Panc1 (cell line): ENCODE data around the gene KCND3. TPM values are rescaled to one million over a fixed set of nuclear protein-coding genes. Genes with fewer than 3 reads are reported as not detected.

ENCODE experiments used
- ATAC-seq: fragments of 200-7000 bp; cut with Tn5 transposase; 2 replicates; pipeline ENCODE4 v1.9.1; 2020; ENCODE audit warnings: mild to moderate bottlenecking, moderate library complexity
- BruUV-seq: library from RNA; stranded (reverse); fragments of 400-500 nt; replicated peaks from 2 replicates; lab custom pipeline; 2021; lab: Mats Ljungman, UMichigan
- CTCF ChIA-PET: fragments of 300-600 bp; sonication (Branson Sonifier 250); formaldehyde crosslinking; loops from one replicate; lab custom pipeline; 2022; ENCODE audit warnings: antibody characterized with exemption; lab: Charles Lee
- POLR2A ChIA-PET: fragments of 300-600 bp; sonication (Branson Sonifier 250); formaldehyde crosslinking; loops from one replicate; lab custom pipeline; 2022; ENCODE audit warnings: antibody characterized with exemption; lab: Charles Lee
- DNase-seq: peaks from one replicate; pipeline ENCODE4 v3.0.0-alpha.2; 2010; ENCODE audit warnings: low read depth, low spot score
- H3K27ac ChIP-seq: 2 replicates; pipeline ENCODE4 v1.5.1; 2011; ENCODE audit warnings: mild to moderate bottlenecking, low read length, inconsistent platforms
- H3K27me3 ChIP-seq: fragments of 200-500 bp; sonication (Bioruptor generic); 2 replicates; pipeline ENCODE4 v1.6.0; 2014; ENCODE audit warnings: low read length, inconsistent platforms; ENCODE audit not compliant: control insufficient read depth, insufficient read depth
- H3K36me3 ChIP-seq: fragments of 200-500 bp; sonication (Bioruptor generic); 2 replicates; pipeline ENCODE4 v1.5.1; 2014; ENCODE audit warnings: inconsistent platforms, mild to moderate bottlenecking, low read length, moderate library complexity; ENCODE audit not compliant: control insufficient read depth, insufficient read depth
- H3K4me1 ChIP-seq: 2 replicates; pipeline ENCODE4 v1.5.1; 2011; ENCODE audit warnings: inconsistent platforms, mild to moderate bottlenecking, low read length, moderate library complexity; ENCODE audit not compliant: control insufficient read depth, insufficient read depth
- H3K4me3 ChIP-seq, 2 experiments: 2 replicates each; pipeline ENCODE4 v1.5.1; 2011 to 2012; ENCODE audit warnings: low read depth in 2 of 2, low read length in 2 of 2, mild to moderate bottlenecking in 2 of 2, inconsistent platforms in 1 of 2, moderate library complexity in 1 of 2
- H3K9me3 ChIP-seq: fragments of 200-500 bp; sonication (Bioruptor generic); 2 replicates; pipeline ENCODE4 v1.5.1; 2014; ENCODE audit warnings: low read depth, mild to moderate bottlenecking, inconsistent platforms, low read length, moderate library complexity; ENCODE audit not compliant: control insufficient read depth, insufficient read depth
- CTCF ChIP-seq: fragments of 450-650 bp; IDR thresholded peaks from 2 replicates; pipeline ENCODE4 v1.5.1; 2017; ENCODE audit warnings: mild to moderate bottlenecking
- POLR2AphosphoS5 ChIP-seq: IDR thresholded peaks from 2 replicates; pipeline ENCODE4 v1.6.1; 2012; ENCODE audit warnings: mild to moderate bottlenecking, low read depth, low read length, moderate library complexity
- REST ChIP-seq, 2 experiments: IDR thresholded peaks; 2 replicates each; pipeline ENCODE4 v1.6.1; 2011 to 2012; ENCODE audit warnings: low read depth in 2 of 2, control low read depth in 1 of 2, low read length in 1 of 2, mild to moderate bottlenecking in 1 of 2, moderate library complexity in 1 of 2; ENCODE audit not compliant: insufficient read depth in 1 of 2
- SIN3A ChIP-seq: IDR thresholded peaks from 2 replicates; pipeline ENCODE4 v1.6.1; 2012; ENCODE audit warnings: low read depth, mild to moderate bottlenecking, low read length, moderate library complexity, borderline replicate concordance; ENCODE audit not compliant: insufficient read depth
- TCF7L2 ChIP-seq: IDR thresholded peaks from 2 replicates; pipeline ENCODE4 v1.6.1; 2011; ENCODE audit warnings: mild to moderate bottlenecking, low read depth, low read length, inconsistent platforms
- in situ Hi-C: cut with HindIII; loops from 2 replicates; pipeline ENCODE4 v1.10.0; 2016; ENCODE audit warnings: low sequenced_read_pairs, low pct_unique_long_range_greater_than_20kb
- intact Hi-C: fragments of 100-400 bp; cut with micrococcal nuclease; formaldehyde crosslinking; loops from one replicate; pipeline ENCODE4 v1.10.0; 2022; ENCODE audit not compliant: unreplicated experiment
- total RNA-seq: library from RNA; stranded (reverse); gene quantifications from one replicate; pipeline ENCODE4 v1.2.1, GENCODE V29; 2021; ENCODE audit not compliant: unreplicated experiment

KCND3 gene
- total RNA-seq, 1 experiment from 2014 or later: not detected

DNA sequence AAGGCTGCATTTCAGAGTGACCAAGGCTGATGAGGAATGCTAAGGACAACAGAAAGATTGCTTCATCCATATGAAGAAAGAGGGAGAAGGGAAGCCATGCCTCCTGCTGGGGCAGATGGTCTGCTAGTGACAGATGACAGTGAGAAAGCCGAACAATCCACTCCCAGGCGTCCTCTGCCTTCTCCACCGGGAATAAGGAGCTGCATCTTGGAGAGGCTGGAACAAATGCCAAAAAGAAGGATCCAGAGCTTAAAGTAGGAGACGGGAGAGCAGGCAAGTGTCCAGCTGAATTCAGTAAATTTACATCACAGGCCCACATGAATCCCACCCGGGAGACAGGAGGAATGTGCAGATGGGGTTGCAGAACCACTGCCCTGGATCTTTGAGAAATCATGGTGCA lies 200.3 kb downstream of the KCND3 start:
- no TSS peak for BruUV-seq
- POLR2A ChIA-PET: no interaction called here

GRCh38 chr1:111786669-111787207 lies 202.7 kb downstream of the KCND3 start:
- DNase-seq (no peak), ATAC-seq (no peak)
- intact Hi-C loops (no loop called here), in situ Hi-C loops (no loop called here)
- no peak overlapping the region for H3K27ac ChIP-seq
- no peaks in the 10 kb centered on the region for H3K4me1 ChIP-seq
- no peak overlapping the region for H3K4me3 ChIP-seq
- H3K9me3 ChIP-seq: no peaks in the 10 kb centered on the region
- BruUV-seq: no TSS peak
- TF ChIP-seq SIN3A (no peak), POLR2AphosphoS5 (no peak), REST (IDR thresholded peaks at IDR 0.05; ENCODE audit: insufficient read depth in 1 of 2, low read depth in 2 of 2, low read length in 1 of 2) (no peak), CTCF (no peak), TCF7L2 (no peak)
- ChIA-PET CTCF (no interaction called here), POLR2A (no interaction called here)
- no peaks in the 10 kb centered on the region for H3K36me3 ChIP-seq
- peaks cover 2% of the 10 kb centered on the region for H3K27me3 ChIP-seq

More for the DNA sequence above, 200.3 kb downstream of the KCND3 start:
- no peak for DNase-seq
- CTCF ChIA-PET: no interaction called here
- Histone ChIP-seq H3K4me3 (no peak overlapping the region), H3K4me1 (no peaks in the 10 kb centered on the region), H3K9me3 (no peaks in the 10 kb centered on the region), H3K27ac (no peak overlapping the region), H3K27me3 (peaks cover 3% of the 10 kb centered on the region), H3K36me3 (no peaks in the 10 kb centered on the region)
- intact Hi-C loops: no loop called here
- ATAC-seq: no peak
- TF ChIP-seq SIN3A (no peak), POLR2AphosphoS5 (no peak), TCF7L2 (no peak), CTCF (no peak), REST (IDR thresholded peaks at IDR 0.05; ENCODE audit: insufficient read depth in 1 of 2, low read depth in 2 of 2, low read length in 1 of 2) (no peak)
- in situ Hi-C loops: no loop called here
